Measurements from ENCODE around the gene GRM1.

DNA sequence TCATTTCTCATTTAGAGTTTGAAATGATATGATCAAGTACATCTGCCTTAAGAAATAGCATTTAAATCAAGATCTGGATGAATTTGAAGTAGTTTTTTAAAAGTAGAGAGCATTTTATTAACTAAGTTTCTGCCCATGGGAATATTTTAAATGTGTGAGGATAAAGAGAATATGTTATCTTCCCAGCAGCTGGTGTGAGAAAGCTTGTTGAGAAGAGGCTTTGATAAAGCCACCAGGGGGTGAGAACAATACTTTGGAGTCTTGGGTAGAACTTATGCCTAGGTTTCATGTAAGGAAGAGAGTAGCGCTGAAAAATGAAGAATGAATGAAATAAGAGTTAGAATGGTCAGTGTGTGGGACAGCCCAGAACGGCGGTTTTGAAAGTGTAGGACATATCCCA lies 190.2 kb downstream of the GRM1 start:
- TF ChIP-seq CTCF (IDR thresholded peaks at IDR 0.05) (no peak), EZH2 (IDR thresholded peaks at IDR 0.05; ENCODE audit: borderline replicate concordance, insufficient read depth, low read depth, low read length, poor library complexity, severe bottlenecking) (no peak)

Data from B cell (primary cell).